ENCODE results near the gene UQCRFS1. TPM values are rescaled to one million over a fixed set of nuclear protein-coding genes. Genes with fewer than 3 reads are reported as not detected.

UQCRFS1 gene
- polyA plus RNA-seq, 1 donor (not counting 4 experiments of a cell fraction or from before 2014, with no cell fraction given): 60.0 TPM

DNA sequence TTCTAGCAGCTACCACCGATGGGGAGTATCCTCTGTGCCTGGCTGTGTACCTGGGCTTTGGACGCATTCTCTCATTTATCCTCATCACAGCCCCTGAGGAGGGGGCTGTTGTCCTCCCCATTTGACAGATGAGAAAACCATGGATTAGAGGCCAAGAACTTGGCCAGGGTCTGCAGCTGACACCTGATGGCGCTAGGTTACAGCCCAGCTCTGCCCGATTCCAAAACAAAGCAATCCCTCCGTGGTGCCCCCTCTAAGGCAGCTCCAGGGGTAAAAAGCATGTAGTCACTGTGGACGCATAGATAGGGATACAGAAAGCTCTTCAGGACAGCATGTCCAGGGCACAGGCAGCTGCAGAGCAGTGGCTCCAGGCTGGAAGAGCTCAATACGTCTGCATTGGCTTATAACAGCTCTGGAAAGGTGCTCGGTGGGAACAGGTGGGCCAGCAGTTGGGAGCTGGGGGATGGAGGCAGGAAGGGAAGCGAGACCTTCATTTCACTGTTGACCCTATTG, 35.4 kb upstream of the UQCRFS1 start:
- dilution Hi-C loops (cut with MboI; ENCODE audit: extremely low pct_ligation_motif_present, low sequenced_read_pairs): no loop called here
- FAIRE-seq: no peak

GRCh38 chr19:29247872-29248271, 34.9 kb upstream of the UQCRFS1 start:
- Histone ChIP-seq H3K27me3 (ENCODE audit: control insufficient read depth, extremely low read depth, insufficient read depth, low read length) (no peaks in the 10 kb centered on the region), H2AFZ (ENCODE audit: control insufficient read depth, low read length) (no peak overlapping the region), H3K9ac (ENCODE audit: control insufficient read depth, extremely low read depth, insufficient read depth, low read length) (no peak overlapping the region), H3K4me2 (ENCODE audit: control insufficient read depth, extremely low read depth, insufficient read depth, low read depth, low read length) (no peak overlapping the region), H3K9me1 (ENCODE audit: control insufficient read depth, extremely low read depth, insufficient read depth, low read length) (no peaks in the 10 kb centered on the region), H3K4me3 (ENCODE audit: control insufficient read depth in 2 of 3, extremely low read depth in 1 of 3, insufficient read depth in 2 of 3, low read depth in 1 of 3, low read length in 3 of 3) (no peak overlapping the region), H3K79me2 (ENCODE audit: control insufficient read depth, insufficient read depth, low read length) (no peaks in the 10 kb centered on the region), H3K36me3 (ENCODE audit: control insufficient read depth in 2 of 2, extremely low read depth in 1 of 2, insufficient read depth in 2 of 2, low read length in 2 of 2) (no peaks in the 10 kb centered on the region), H3K27ac (ENCODE audit: control insufficient read depth, insufficient read depth, low read length) (no peak overlapping the region), H3K4me1 (ENCODE audit: control insufficient read depth, extremely low read depth, insufficient read depth, low read length) (no peaks in the 10 kb centered on the region), H3K9me3 (ENCODE audit: control insufficient read depth, low read depth, low read length) (no peaks in the 10 kb centered on the region), H4K20me1 (ENCODE audit: control insufficient read depth, extremely low read depth, insufficient read depth, low read length) (no peaks in the 10 kb centered on the region)
- no peak for FAIRE-seq
- dilution Hi-C loops (cut with MboI; ENCODE audit: extremely low pct_ligation_motif_present, low sequenced_read_pairs): no loop called here
- no peak for TF ChIP-seq CTCF (optimal IDR thresholded peaks at IDR 0.05 in 1 of 3, IDR thresholded peaks at IDR 0.05 in 1 of 3, conservative IDR thresholded peaks at IDR 0.05 in 1 of 3; ENCODE audit: extremely low read depth in 1 of 3, insufficient read depth in 2 of 3, low read length in 3 of 3)
- DNase-seq (ENCODE audit: low read depth, low spot score): no peak

More for the DNA sequence above, 35.4 kb upstream of the UQCRFS1 start:
- no peak for DNase-seq (ENCODE audit: low read depth, low spot score)
- H4K20me1 ChIP-seq (ENCODE audit: control insufficient read depth, extremely low read depth, insufficient read depth, low read length): no peaks in the 10 kb centered on the region
- H3K9me3 ChIP-seq (ENCODE audit: control insufficient read depth, low read depth, low read length): no peaks in the 10 kb centered on the region
- TF ChIP-seq CTCF (optimal IDR thresholded peaks at IDR 0.05 in 1 of 3, IDR thresholded peaks at IDR 0.05 in 1 of 3, conservative IDR thresholded peaks at IDR 0.05 in 1 of 3; ENCODE audit: extremely low read depth in 1 of 3, insufficient read depth in 2 of 3, low read length in 3 of 3) (no peak), EZH2 (IDR thresholded peaks at IDR 0.05; ENCODE audit: low read length) (no peak)
- H3K27me3 ChIP-seq (ENCODE audit: control insufficient read depth, extremely low read depth, insufficient read depth, low read length): no peaks in the 10 kb centered on the region
- H3K4me3 ChIP-seq (ENCODE audit: control insufficient read depth in 2 of 3, extremely low read depth in 1 of 3, insufficient read depth in 2 of 3, low read depth in 1 of 3, low read length in 3 of 3): no peak overlapping the region
- no peak overlapping the region for H3K4me2 ChIP-seq (ENCODE audit: control insufficient read depth, extremely low read depth, insufficient read depth, low read depth, low read length)
- no peaks in the 10 kb centered on the region for H3K79me2 ChIP-seq (ENCODE audit: control insufficient read depth, insufficient read depth, low read length)
- no peak overlapping the region for H2AFZ ChIP-seq (ENCODE audit: control insufficient read depth, low read length)
- no peaks in the 10 kb centered on the region for H3K36me3 ChIP-seq (ENCODE audit: control insufficient read depth in 2 of 2, extremely low read depth in 1 of 2, insufficient read depth in 2 of 2, low read length in 2 of 2)
- H3K27ac ChIP-seq (ENCODE audit: control insufficient read depth, insufficient read depth, low read length): no peak overlapping the region
- no peaks in the 10 kb centered on the region for H3K4me1 ChIP-seq (ENCODE audit: control insufficient read depth, extremely low read depth, insufficient read depth, low read length)
- H3K9me1 ChIP-seq (ENCODE audit: control insufficient read depth, extremely low read depth, insufficient read depth, low read length): no peaks in the 10 kb centered on the region
- H3K9ac ChIP-seq (ENCODE audit: control insufficient read depth, extremely low read depth, insufficient read depth, low read length): no peak overlapping the region
